Activated naive CD4-positive, alpha-beta T cell treated with anti-CD3 and anti-CD28 coated beads, Interleukin-2, amount 10 ng/mL, durations not matched to agents 7 days and 5 days (primary cell): Measurements from ENCODE around the gene RTCA.
"Not testable (repeated sequence)": the region's sequence is repeated elsewhere in the genome, so short reads cannot be mapped to it uniquely, and the experiment has no call there.

Source experiments
- CTCF ChIA-PET: fragments of 350-600 bp; sonication (Branson Sonifier 250); formaldehyde crosslinking; loops from one replicate; lab custom pipeline; 2021; ENCODE audit warnings: antibody characterized with exemption; lab: Charles Lee
- DNase-seq: peaks from one replicate; pipeline ENCODE4 v3.0.0-alpha.2; 2020
- H3K27ac Mint-ChIP-seq: one replicate; pipeline ENCODE4 v1.8.0; 2021; ENCODE audit warnings: mild to moderate bottlenecking, moderate library complexity, mixed read lengths
- H3K27me3 Mint-ChIP-seq: one replicate; pipeline ENCODE4 v1.8.0; 2021; ENCODE audit warnings: mild to moderate bottlenecking, mixed read lengths
- H3K36me3 Mint-ChIP-seq: one replicate; pipeline ENCODE4 v1.8.0; 2021; ENCODE audit warnings: mixed read lengths
- H3K4me1 Mint-ChIP-seq: one replicate; pipeline ENCODE4 v1.8.0; 2021; ENCODE audit warnings: mixed read lengths
- H3K4me3 Mint-ChIP-seq: one replicate; pipeline ENCODE4 v1.8.0; 2021; ENCODE audit warnings: mild to moderate bottlenecking, moderate library complexity, mixed read lengths
- H3K9me3 Mint-ChIP-seq: one replicate; pipeline ENCODE4 v1.8.0; 2021; ENCODE audit warnings: mixed read lengths

RTCA gene

GRCh38 chr1:100325415-100326324 lies 59.7 kb downstream of the RTCA start:
- peaks cover 3% of the 10 kb centered on the region for H3K4me1 Mint-ChIP-seq
- H3K27me3 Mint-ChIP-seq = peaks cover 4% of the 10 kb centered on the region
- H3K27ac Mint-ChIP-seq = no peak overlapping the region
- no peak for DNase-seq
- CTCF ChIA-PET = interaction anchor here (0.5 to 0.9 kb wide), 2 partner anchors 11 to 71 kb away, joined by 3 read pairs; no protein-coding TSS in a partner anchor
- H3K4me3 Mint-ChIP-seq = no peak overlapping the region
- H3K36me3 Mint-ChIP-seq = peaks cover 2% of the 10 kb centered on the region
- H3K9me3 Mint-ChIP-seq = peaks cover 3% of the 10 kb centered on the region

GRCh38 chr1:100326325-100326670 lies 60.3 kb downstream of the RTCA start:
- H3K9me3 Mint-ChIP-seq, H3K27me3 Mint-ChIP-seq, H3K4me3 Mint-ChIP-seq, H3K4me1 Mint-ChIP-seq, H3K27ac Mint-ChIP-seq, DNase-seq, H3K36me3 Mint-ChIP-seq: not testable (repeated sequence)
- CTCF ChIA-PET = interaction anchor here (0.6 kb wide), 1 partner anchor 32 kb away, joined by 3 read pairs; no protein-coding TSS in a partner anchor

GRCh38 chr1:100328133-100328532 lies 62.1 kb downstream of the RTCA start:
- H3K9me3 Mint-ChIP-seq = no peaks in the 10 kb centered on the region
- CTCF ChIA-PET = no interaction called here
- H3K27me3 Mint-ChIP-seq = peaks cover 8% of the 10 kb centered on the region
- H3K36me3 Mint-ChIP-seq = no peaks in the 10 kb centered on the region
- no peak for DNase-seq
- H3K27ac Mint-ChIP-seq = no peak overlapping the region
- peaks cover under 1% of the 10 kb centered on the region for H3K4me1 Mint-ChIP-seq
- no peak overlapping the region for H3K4me3 Mint-ChIP-seq

GRCh38 chr1:100331146-100331545 lies 65.1 kb downstream of the RTCA start:
- H3K36me3 Mint-ChIP-seq, H3K4me1 Mint-ChIP-seq, H3K4me3 Mint-ChIP-seq, H3K27ac Mint-ChIP-seq, CTCF ChIA-PET, H3K9me3 Mint-ChIP-seq, DNase-seq: not testable (repeated sequence)
- H3K27me3 Mint-ChIP-seq = peaks cover 13% of the 10 kb centered on the region

GRCh38 chr1:100332331-100332730 lies 66.3 kb downstream of the RTCA start:
- no peak for DNase-seq
- no peaks in the 10 kb centered on the region for H3K4me1 Mint-ChIP-seq
- H3K36me3 Mint-ChIP-seq = no peaks in the 10 kb centered on the region
- no peak overlapping the region for H3K27ac Mint-ChIP-seq
- H3K27me3 Mint-ChIP-seq = peaks cover 22% of the 10 kb centered on the region
- H3K4me3 Mint-ChIP-seq = no peak overlapping the region
- CTCF ChIA-PET = no interaction called here
- no peaks in the 10 kb centered on the region for H3K9me3 Mint-ChIP-seq

GRCh38 chr1:100335436-100335835 lies 69.4 kb downstream of the RTCA start:
- CTCF ChIA-PET = no interaction called here
- Mint-ChIP-seq H3K27me3 (peaks cover 24% of the 10 kb centered on the region), H3K9me3 (no peaks in the 10 kb centered on the region)

GRCh38 chr1:100337878-100338277 lies 71.9 kb downstream of the RTCA start:
- H3K36me3 Mint-ChIP-seq, H3K9me3 Mint-ChIP-seq, H3K27ac Mint-ChIP-seq, H3K4me1 Mint-ChIP-seq, CTCF ChIA-PET, H3K4me3 Mint-ChIP-seq, DNase-seq: not testable (repeated sequence)
- peaks cover 22% of the 10 kb centered on the region for H3K27me3 Mint-ChIP-seq

More at GRCh38 chr1:100335436-100335835, 69.4 kb downstream of the RTCA start:
- Mint-ChIP-seq H3K36me3 (no peaks in the 10 kb centered on the region), H3K4me3 (no peak overlapping the region), H3K4me1 (no peaks in the 10 kb centered on the region), H3K27ac (no peak overlapping the region)
- DNase-seq = no peak

- H3K27ac Mint-ChIP-seq, H3K4me3 Mint-ChIP-seq, H3K9me3 Mint-ChIP-seq, H3K36me3 Mint-ChIP-seq, DNase-seq, H3K4me1 Mint-ChIP-seq, CTCF ChIA-PET: not testable (repeated sequence)
- H3K27me3 Mint-ChIP-seq = peaks cover 21% of the 10 kb centered on the region
Measured at GRCh38 chr1:100339735-100340134, 73.7 kb downstream of the RTCA start.

GRCh38 chr1:100340494-100340893 lies 74.5 kb downstream of the RTCA start:
- no peak overlapping the region for H3K4me3 Mint-ChIP-seq
- no peaks in the 10 kb centered on the region for H3K9me3 Mint-ChIP-seq
- CTCF ChIA-PET = no interaction called here
- H3K27ac Mint-ChIP-seq = no peak overlapping the region
- no peak for DNase-seq
- peaks cover 24% of the 10 kb centered on the region for H3K27me3 Mint-ChIP-seq
- H3K4me1 Mint-ChIP-seq = no peaks in the 10 kb centered on the region
- no peaks in the 10 kb centered on the region for H3K36me3 Mint-ChIP-seq

GRCh38 chr1:100342348-100342747 lies 76.3 kb downstream of the RTCA start:
- Mint-ChIP-seq H3K36me3 (no peaks in the 10 kb centered on the region), H3K27ac (no peak overlapping the region), H3K27me3 (peaks cover 13% of the 10 kb centered on the region), H3K9me3 (no peaks in the 10 kb centered on the region), H3K4me3 (no peak overlapping the region), H3K4me1 (no peaks in the 10 kb centered on the region)
- DNase-seq = no peak
- CTCF ChIA-PET = interaction anchor here (1.1 kb wide), 1 partner anchor 11 kb away, joined by 3 read pairs; no protein-coding TSS in a partner anchor
